ENCODE data around the gene EIF4G3.
"Not testable (repeated sequence)": the region's sequence is repeated elsewhere in the genome, so short reads cannot be mapped to it uniquely, and the experiment has no call there.

DNA sequence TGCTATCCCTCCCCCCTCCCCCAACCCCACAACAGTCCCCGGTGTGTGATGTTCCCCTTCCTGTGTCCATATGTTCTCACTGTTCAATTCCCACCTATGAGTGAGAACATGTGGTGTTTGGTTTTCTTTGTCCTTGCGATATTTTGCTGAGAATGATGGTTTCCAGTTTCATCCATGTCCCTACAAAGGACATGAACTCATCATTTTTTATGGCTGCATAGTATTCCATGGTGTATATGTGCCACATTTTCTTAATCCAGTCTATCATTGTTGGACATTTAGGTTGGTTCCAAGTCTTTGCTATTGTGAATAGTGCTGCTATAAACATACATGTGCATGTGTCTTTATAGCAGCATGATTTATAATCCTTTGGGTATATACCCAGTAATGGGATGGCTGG lies 269.2 kb downstream of the EIF4G3 start:
- TF ChIP-seq, protein P1, sequence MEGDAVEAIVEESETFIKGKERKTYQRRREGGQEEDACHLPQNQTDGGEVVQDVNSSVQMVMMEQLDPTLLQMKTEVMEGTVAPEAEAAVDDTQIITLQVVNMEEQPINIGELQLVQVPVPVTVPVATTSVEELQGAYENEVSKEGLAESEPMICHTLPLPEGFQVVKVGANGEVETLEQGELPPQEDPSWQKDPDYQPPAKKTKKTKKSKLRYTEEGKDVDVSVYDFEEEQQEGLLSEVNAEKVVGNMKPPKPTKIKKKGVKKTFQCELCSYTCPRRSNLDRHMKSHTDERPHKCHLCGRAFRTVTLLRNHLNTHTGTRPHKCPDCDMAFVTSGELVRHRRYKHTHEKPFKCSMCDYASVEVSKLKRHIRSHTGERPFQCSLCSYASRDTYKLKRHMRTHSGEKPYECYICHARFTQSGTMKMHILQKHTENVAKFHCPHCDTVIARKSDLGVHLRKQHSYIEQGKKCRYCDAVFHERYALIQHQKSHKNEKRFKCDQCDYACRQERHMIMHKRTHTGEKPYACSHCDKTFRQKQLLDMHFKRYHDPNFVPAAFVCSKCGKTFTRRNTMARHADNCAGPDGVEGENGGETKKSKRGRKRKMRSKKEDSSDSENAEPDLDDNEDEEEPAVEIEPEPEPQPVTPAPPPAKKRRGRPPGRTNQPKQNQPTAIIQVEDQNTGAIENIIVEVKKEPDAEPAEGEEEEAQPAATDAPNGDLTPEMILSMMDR (IDR thresholded peaks at IDR 0.05), result not testable (repeated sequence)
- not testable (repeated sequence) for TF ChIP-seq POLR2A (IDR thresholded peaks at IDR 0.05); POLR2AphosphoS5 (IDR thresholded peaks at IDR 0.05); EP300 (IDR thresholded peaks at IDR 0.05; ENCODE audit: low read depth)

Data from transverse colon (tissue), 4 donors.